HG03060 (cell line): ENCODE results near the gene SMU1.

Experiments used
- ATAC-seq: cut with Tn5 transposase; IDR thresholded peaks from one replicate; pipeline ENCODE4 v1.9.1; 2021; ENCODE audit warnings: low read depth, moderate number of reproducible peaks; ENCODE audit not compliant: unreplicated experiment

SMU1 gene

GRCh38 chr9:33076046-33077004 lies at the start of gene SMU1:
Gene SMU1 (minus strand): TSS chr9:33076674. CDS start chr9:33076608, 66 bp downstream.
- peak; percentile 97 for ATAC-seq

- no peak for ATAC-seq
These were observed 49.0 kb upstream of the SMU1 start for GRCh38 chr9:33125461-33125860.

- no peak for ATAC-seq
These were observed 48.4 kb upstream of the SMU1 start for GRCh38 chr9:33124751-33125381.

GRCh38 chr9:33124046-33124445 lies 47.6 kb upstream of the SMU1 start:
- no peak for ATAC-seq

GRCh38 chr9:33123407-33124031 lies 47.0 kb upstream of the SMU1 start:
- ATAC-seq: no peak

- ATAC-seq: no peak
These were observed 44.1 kb upstream of the SMU1 start for GRCh38 chr9:33120620-33121019.

GRCh38 chr9:33117796-33118195 lies 41.3 kb upstream of the SMU1 start:
- no peak for ATAC-seq

GRCh38 chr9:33117306-33117705 lies 40.8 kb upstream of the SMU1 start:
- no peak for ATAC-seq

GRCh38 chr9:33116860-33117259 lies 40.4 kb upstream of the SMU1 start:
- no peak for ATAC-seq

- no peak for ATAC-seq
These were observed 38.3 kb upstream of the SMU1 start for GRCh38 chr9:33114746-33115145.

- ATAC-seq: no peak
These were observed 37.5 kb upstream of the SMU1 start for GRCh38 chr9:33113799-33114547.

- no peak for ATAC-seq
These were observed 35.6 kb upstream of the SMU1 start for GRCh38 chr9:33112094-33112493.

- ATAC-seq: no peak
These were observed 35.2 kb upstream of the SMU1 start for GRCh38 chr9:33111631-33112030.

- ATAC-seq: no peak
These were observed 34.2 kb upstream of the SMU1 start for GRCh38 chr9:33110686-33111085.

GRCh38 chr9:33109850-33110595 lies 33.5 kb upstream of the SMU1 start:
- no peak for ATAC-seq

GRCh38 chr9:33109097-33109496 lies 32.6 kb upstream of the SMU1 start:
- ATAC-seq: no peak

- ATAC-seq: no peak
These were observed 32.0 kb upstream of the SMU1 start for GRCh38 chr9:33108472-33108871.

GRCh38 chr9:33107762-33108161 lies 31.3 kb upstream of the SMU1 start:
- ATAC-seq: no peak

GRCh38 chr9:33106827-33107621 lies 30.6 kb upstream of the SMU1 start:
- ATAC-seq: no peak
